Tibial nerve (tissue), 4 donors: Measurements from ENCODE around the gene CYP4V2. TPM values are rescaled to one million over a fixed set of nuclear protein-coding genes. Genes with fewer than 3 reads are reported as not detected.

Experiments used
- DNase-seq, 2 donors: peaks; one replicate each; pipeline ENCODE4 v3.0.0-alpha.2; 2019; ENCODE audit warnings: low spot score in 2 of 2
- H3K27ac ChIP-seq, 4 donors: fragments of 200-600 bp; sonication (generic) in 3 of 4; one replicate each; pipeline ENCODE4 v1.5.1; 2017 to 2019; ENCODE audit warnings: mild to moderate bottlenecking in 1 of 4
- H3K27me3 ChIP-seq, 2 donors: fragments of 200-600 bp; sonication (generic) in 1 of 2; one replicate each; pipeline versions ENCODE4 v1.5.1 to v1.6.0; 2017 to 2019
- H3K36me3 ChIP-seq, 3 donors: fragments of 200-600 bp; sonication (generic); one replicate each; pipeline ENCODE4 v1.5.1; 2018 to 2019
- H3K4me1 ChIP-seq, 4 donors: fragments of 200-600 bp; sonication (generic) in 3 of 4; one replicate each; pipeline ENCODE4 v1.5.1; 2017 to 2019
- H3K4me3 ChIP-seq, 4 donors: fragments of 200-600 bp; sonication (generic) in 3 of 4; one replicate each; pipeline ENCODE4 v1.5.1; 2017 to 2019; ENCODE audit warnings: mild to moderate bottlenecking in 1 of 4, moderate library complexity in 1 of 4
- H3K9me3 ChIP-seq, 4 donors: fragments of 200-600 bp; sonication (generic) in 3 of 4; one replicate each; pipeline ENCODE4 v1.5.1; 2017 to 2019
- EP300 ChIP-seq, 2 donors: sonication (generic); formaldehyde crosslinking; IDR thresholded peaks; one replicate each; pipeline ENCODE4 v1.6.1; 2017; ENCODE audit warnings: antibody characterized with exemption in 2 of 2, mild to moderate bottlenecking in 1 of 2
- POLR2A ChIP-seq, 2 donors: fragments of 450-650 bp; IDR thresholded peaks; one replicate each; pipeline ENCODE4 v1.6.1; 2017; ENCODE audit warnings: antibody characterized with exemption in 2 of 2, mild to moderate bottlenecking in 2 of 2, moderate library complexity in 2 of 2
- WGBS, 2 donors: methylation state at CpG; one replicate each; pipeline ENCODE4 v1.1.5; 2018; 5-methylcytosine and 5-hydroxymethylcytosine counted together
- total RNA-seq, 4 donors: library from RNA; depleted of rRNA; stranded (reverse); fragments of >200 nt; gene quantifications; one replicate each; pipeline ENCODE4 v1.1.0, GENCODE V29; 2016
- TF ChIP-seq, protein P1 (sequence below), 5 experiments: fragments of 200-600 bp in 3 of 5; fragments of 450-650 bp in 2 of 5; sonication (generic) in 3 of 5; IDR thresholded peaks; one replicate each; pipeline ENCODE4 v1.5.1; 2016 to 2019; ENCODE audit warnings: antibody characterized with exemption in 5 of 5, mild to moderate bottlenecking in 3 of 5, moderate library complexity in 2 of 5

The CYP4V2 gene
- total RNA-seq, 4 donors from 2014 or later, result 36.3 to 56.6 (median 47.7) TPM

GRCh38 chr4:186168750-186169149 lies 22.6 kb upstream of the CYP4V2 start:
- Histone ChIP-seq H3K36me3 (peaks cover 0 to 40% (median 0%) of the 10 kb centered on the region in 3 donors), H3K9me3 (no peaks in the 10 kb centered on the region), H3K4me3 (no peak overlapping the region), H3K4me1 (no peaks in the 10 kb centered on the region), H3K27me3 (no peaks in the 10 kb centered on the region), H3K27ac (no peak overlapping the region)
- no peak for TF ChIP-seq POLR2A (IDR thresholded peaks at IDR 0.05)
- no peak for TF ChIP-seq EP300 (IDR thresholded peaks at IDR 0.05)
- TF ChIP-seq, protein P1, sequence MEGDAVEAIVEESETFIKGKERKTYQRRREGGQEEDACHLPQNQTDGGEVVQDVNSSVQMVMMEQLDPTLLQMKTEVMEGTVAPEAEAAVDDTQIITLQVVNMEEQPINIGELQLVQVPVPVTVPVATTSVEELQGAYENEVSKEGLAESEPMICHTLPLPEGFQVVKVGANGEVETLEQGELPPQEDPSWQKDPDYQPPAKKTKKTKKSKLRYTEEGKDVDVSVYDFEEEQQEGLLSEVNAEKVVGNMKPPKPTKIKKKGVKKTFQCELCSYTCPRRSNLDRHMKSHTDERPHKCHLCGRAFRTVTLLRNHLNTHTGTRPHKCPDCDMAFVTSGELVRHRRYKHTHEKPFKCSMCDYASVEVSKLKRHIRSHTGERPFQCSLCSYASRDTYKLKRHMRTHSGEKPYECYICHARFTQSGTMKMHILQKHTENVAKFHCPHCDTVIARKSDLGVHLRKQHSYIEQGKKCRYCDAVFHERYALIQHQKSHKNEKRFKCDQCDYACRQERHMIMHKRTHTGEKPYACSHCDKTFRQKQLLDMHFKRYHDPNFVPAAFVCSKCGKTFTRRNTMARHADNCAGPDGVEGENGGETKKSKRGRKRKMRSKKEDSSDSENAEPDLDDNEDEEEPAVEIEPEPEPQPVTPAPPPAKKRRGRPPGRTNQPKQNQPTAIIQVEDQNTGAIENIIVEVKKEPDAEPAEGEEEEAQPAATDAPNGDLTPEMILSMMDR (IDR thresholded peaks at IDR 0.05), result no peak
- no peak for DNase-seq
- 94 to 95% methylated on average over 9 of the region's 9 CpGs for WGBS, 2 donors

- DNase-seq, result no peak
- 92% methylated on average over 18 of the region's 18 CpGs for WGBS, 2 donors
- Histone ChIP-seq H3K4me3 (no peak overlapping the region), H3K27ac (no peak overlapping the region), H3K9me3 (no peaks in the 10 kb centered on the region), H3K36me3 (peaks cover 0 to 33% (median 0%) of the 10 kb centered on the region in 3 donors), H3K27me3 (no peaks in the 10 kb centered on the region), H3K4me1 (no peaks in the 10 kb centered on the region)
- TF ChIP-seq EP300 (IDR thresholded peaks at IDR 0.05), result no peak
- TF ChIP-seq POLR2A (IDR thresholded peaks at IDR 0.05), result no peak
- TF ChIP-seq, protein P1 (IDR thresholded peaks at IDR 0.05), result no peak
Observed at GRCh38 chr4:186169333-186169944, 21.9 kb upstream of the CYP4V2 start.

- peaks cover 0 to 26% (median 0%) of the 10 kb centered on the region in 3 donors for H3K36me3 ChIP-seq
- no peaks in the 10 kb centered on the region for H3K4me1 ChIP-seq
- H3K27me3 ChIP-seq, result no peaks in the 10 kb centered on the region
- DNase-seq, result no peak
- no peaks in the 10 kb centered on the region for H3K9me3 ChIP-seq
- TF ChIP-seq POLR2A (IDR thresholded peaks at IDR 0.05) (no peak), EP300 (IDR thresholded peaks at IDR 0.05) (no peak)
- TF ChIP-seq, protein P1 (IDR thresholded peaks at IDR 0.05), result no peak
- no peak overlapping the region for H3K27ac ChIP-seq
- WGBS, 2 donors, result 80 to 85% methylated on average over 12 to 16 of the region's 16 CpGs
- H3K4me3 ChIP-seq, result no peak overlapping the region
Observed at GRCh38 chr4:186169945-186170802, 21.2 kb upstream of the CYP4V2 start.

DNA sequence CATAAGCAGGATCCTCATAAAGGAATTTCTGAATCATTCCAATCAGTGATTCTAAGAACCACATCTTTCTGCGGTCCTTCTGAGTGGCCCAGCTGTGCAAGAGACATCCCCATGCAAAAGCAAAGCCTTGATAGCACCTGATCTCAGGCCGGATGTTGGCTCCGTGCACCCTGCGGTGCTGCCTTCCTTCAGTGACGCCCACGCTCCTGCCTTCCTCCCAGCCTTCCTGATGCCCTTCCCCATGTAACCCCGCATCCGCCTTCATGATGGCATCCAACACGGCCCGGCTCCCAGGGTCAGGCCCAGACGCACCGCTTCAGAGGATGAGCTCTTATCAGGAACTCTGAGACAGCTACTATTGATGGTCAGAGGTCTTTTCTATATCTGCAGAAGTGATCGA lies 20.4 kb upstream of the CYP4V2 start:
- no peaks in the 10 kb centered on the region for H3K27me3 ChIP-seq
- no peak overlapping the region for H3K27ac ChIP-seq
- H3K9me3 ChIP-seq, result no peaks in the 10 kb centered on the region
- DNase-seq, result no peak
- no peaks in the 10 kb centered on the region for H3K4me1 ChIP-seq
- peaks cover 0 to 18% (median 0%) of the 10 kb centered on the region in 3 donors for H3K36me3 ChIP-seq
- no peak overlapping the region for H3K4me3 ChIP-seq
- WGBS, 2 donors, result 89 to 91% methylated on average over 13 of the region's 13 CpGs
- TF ChIP-seq EP300 (IDR thresholded peaks at IDR 0.05), result no peak
- TF ChIP-seq POLR2A (IDR thresholded peaks at IDR 0.05), result no peak

- Histone ChIP-seq H3K27me3 (no peaks in the 10 kb centered on the region), H3K27ac (no peak overlapping the region), H3K9me3 (no peaks in the 10 kb centered on the region), H3K36me3 (peaks cover 0 to 15% (median 0%) of the 10 kb centered on the region in 3 donors), H3K4me1 (no peaks in the 10 kb centered on the region), H3K4me3 (no peak overlapping the region)
- TF ChIP-seq EP300 (IDR thresholded peaks at IDR 0.05) (no peak), POLR2A (IDR thresholded peaks at IDR 0.05) (no peak)
- TF ChIP-seq, protein P1 (IDR thresholded peaks at IDR 0.05), result no peak
- no peak for DNase-seq
- 65 to 72% methylated on average over 8 of the region's 8 CpGs for WGBS, 2 donors
Observed at GRCh38 chr4:186172546-186172945, 18.8 kb upstream of the CYP4V2 start.
